HEK293 (cell line): ENCODE measurements around the gene OMA1.

Experiments used
- KLF7 ChIP-seq: fragments of 450-650 bp; formaldehyde crosslinking; IDR thresholded peaks from 2 replicates; pipeline ENCODE4 v1.5.1; 2016; ENCODE audit warnings: missing biosample characterization, missing genetic modification characterization, borderline replicate concordance
- OVOL3 ChIP-seq: fragments of 450-650 bp; formaldehyde crosslinking; IDR thresholded peaks from 2 replicates; pipeline ENCODE4 v1.5.1; 2016; ENCODE audit warnings: missing biosample characterization, missing genetic modification characterization
- PRDM1 ChIP-seq: fragments of 450-650 bp; formaldehyde crosslinking; IDR thresholded peaks from 2 replicates; pipeline ENCODE4; 2016; ENCODE audit warnings: missing biosample characterization, missing genetic modification characterization
- SP3 ChIP-seq: fragments of 450-650 bp; formaldehyde crosslinking; IDR thresholded peaks from 2 replicates; pipeline ENCODE4 v1.5.1; 2016; ENCODE audit warnings: missing biosample characterization, missing genetic modification characterization
- TCF7L2 ChIP-seq: IDR thresholded peaks from 2 replicates; pipeline ENCODE4 v1.6.1; 2011; ENCODE audit warnings: low read depth, mild to moderate bottlenecking, inconsistent platforms, low read length, moderate library complexity, borderline replicate concordance
- YY1 ChIP-seq: fragments of 450-650 bp; formaldehyde crosslinking; IDR thresholded peaks from 2 replicates; pipeline ENCODE4 v1.5.1; 2018; ENCODE audit warnings: missing biosample characterization, missing genetic modification characterization
- ZBTB17 ChIP-seq: fragments of 450-650 bp; formaldehyde crosslinking; IDR thresholded peaks from 2 replicates; pipeline ENCODE4 v1.5.1; 2016; ENCODE audit warnings: missing biosample characterization, missing genetic modification characterization
- ZFP37 ChIP-seq: fragments of 450-650 bp; formaldehyde crosslinking; IDR thresholded peaks from 2 replicates; pipeline ENCODE4 v1.5.1; 2016; ENCODE audit warnings: missing biosample characterization, missing genetic modification characterization
- ZNF133 ChIP-seq: fragments of 450-650 bp; formaldehyde crosslinking; IDR thresholded peaks from 2 replicates; pipeline ENCODE4 v1.5.1; 2016; ENCODE audit warnings: missing biosample characterization, missing genetic modification characterization
- ZNF23 ChIP-seq: fragments of 450-650 bp; formaldehyde crosslinking; IDR thresholded peaks from 2 replicates; pipeline ENCODE4 v1.5.1; 2016; ENCODE audit warnings: missing biosample characterization, missing genetic modification characterization, borderline replicate concordance
- ZNF24 ChIP-seq: fragments of 450-650 bp; formaldehyde crosslinking; IDR thresholded peaks from 2 replicates; pipeline ENCODE4 v1.5.1; 2016; ENCODE audit warnings: missing biosample characterization, missing genetic modification characterization
- ZNF248 ChIP-seq: fragments of 450-650 bp; formaldehyde crosslinking; IDR thresholded peaks from 2 replicates; pipeline ENCODE4 v1.5.1; 2017; ENCODE audit warnings: missing biosample characterization, missing genetic modification characterization
- ZNF292 ChIP-seq: fragments of 450-650 bp; formaldehyde crosslinking; IDR thresholded peaks from 2 replicates; pipeline ENCODE4 v1.5.1; 2016; ENCODE audit warnings: low read depth, missing biosample characterization, missing genetic modification characterization, borderline replicate concordance
- ZNF433 ChIP-seq: fragments of 450-650 bp; formaldehyde crosslinking; IDR thresholded peaks from 2 replicates; pipeline ENCODE4 v1.5.1; 2016; ENCODE audit warnings: missing biosample characterization, missing genetic modification characterization, low read depth
- ZNF473 ChIP-seq: fragments of 450-650 bp; formaldehyde crosslinking; IDR thresholded peaks from 2 replicates; pipeline ENCODE4 v1.5.1; 2017; ENCODE audit warnings: missing biosample characterization, missing genetic modification characterization
- ZNF48 ChIP-seq: fragments of 450-650 bp; formaldehyde crosslinking; IDR thresholded peaks from 2 replicates; pipeline ENCODE4 v1.5.1; 2016; ENCODE audit warnings: missing biosample characterization, missing genetic modification characterization
- ZNF571 ChIP-seq: fragments of 450-650 bp; formaldehyde crosslinking; IDR thresholded peaks from 2 replicates; pipeline ENCODE4 v1.5.0; 2017; ENCODE audit warnings: missing biosample characterization, missing genetic modification characterization
- ZNF623 ChIP-seq: fragments of 450-650 bp; formaldehyde crosslinking; IDR thresholded peaks from 2 replicates; pipeline ENCODE4 v1.5.1; 2016; ENCODE audit warnings: missing biosample characterization, missing genetic modification characterization
- ZNF660 ChIP-seq: fragments of 450-650 bp; IDR thresholded peaks from 2 replicates; pipeline ENCODE4 v1.5.1; 2018; ENCODE audit warnings: missing biosample characterization, mild to moderate bottlenecking, missing genetic modification characterization
- ZNF677 ChIP-seq: fragments of 450-650 bp; IDR thresholded peaks from 2 replicates; pipeline ENCODE4 v1.5.0; 2018; ENCODE audit warnings: missing biosample characterization, mild to moderate bottlenecking, missing genetic modification characterization, moderate library complexity
- ZNF792 ChIP-seq: fragments of 450-650 bp; formaldehyde crosslinking; IDR thresholded peaks from 2 replicates; pipeline ENCODE4 v1.5.1; 2016; ENCODE audit warnings: missing biosample characterization, missing genetic modification characterization
- TF ChIP-seq, protein P1 (sequence below): fragments of 450-650 bp; formaldehyde crosslinking; IDR thresholded peaks from 2 replicates; pipeline ENCODE4 v1.5.1; 2016; ENCODE audit warnings: missing biosample characterization, missing genetic modification characterization
- TF ChIP-seq, protein P2 (sequence below): fragments of 450-650 bp; formaldehyde crosslinking; IDR thresholded peaks from 2 replicates; pipeline ENCODE4; 2016; ENCODE audit warnings: missing biosample characterization, missing genetic modification characterization
- TF ChIP-seq, protein P3 (sequence below): fragments of 450-650 bp; formaldehyde crosslinking; IDR thresholded peaks from 2 replicates; pipeline ENCODE4 v1.5.1; 2016; ENCODE audit warnings: missing biosample characterization, missing genetic modification characterization
- TF ChIP-seq, protein P4 (sequence below): fragments of 450-650 bp; formaldehyde crosslinking; IDR thresholded peaks from 2 replicates; pipeline ENCODE4 v1.5.1; 2016; ENCODE audit warnings: missing biosample characterization, missing genetic modification characterization
- TF ChIP-seq, protein P5 (sequence below): fragments of 450-650 bp; formaldehyde crosslinking; IDR thresholded peaks from 2 replicates; pipeline ENCODE4 v1.5.1; 2016; ENCODE audit warnings: missing biosample characterization, missing genetic modification characterization
- TF ChIP-seq, protein P6 (sequence below): fragments of 450-650 bp; formaldehyde crosslinking; conservative IDR thresholded peaks from 2 replicates; pipeline ENCODE4 v1.5.1; 2016; ENCODE audit warnings: low read depth, missing biosample characterization, missing genetic modification characterization

Gene OMA1

DNA sequence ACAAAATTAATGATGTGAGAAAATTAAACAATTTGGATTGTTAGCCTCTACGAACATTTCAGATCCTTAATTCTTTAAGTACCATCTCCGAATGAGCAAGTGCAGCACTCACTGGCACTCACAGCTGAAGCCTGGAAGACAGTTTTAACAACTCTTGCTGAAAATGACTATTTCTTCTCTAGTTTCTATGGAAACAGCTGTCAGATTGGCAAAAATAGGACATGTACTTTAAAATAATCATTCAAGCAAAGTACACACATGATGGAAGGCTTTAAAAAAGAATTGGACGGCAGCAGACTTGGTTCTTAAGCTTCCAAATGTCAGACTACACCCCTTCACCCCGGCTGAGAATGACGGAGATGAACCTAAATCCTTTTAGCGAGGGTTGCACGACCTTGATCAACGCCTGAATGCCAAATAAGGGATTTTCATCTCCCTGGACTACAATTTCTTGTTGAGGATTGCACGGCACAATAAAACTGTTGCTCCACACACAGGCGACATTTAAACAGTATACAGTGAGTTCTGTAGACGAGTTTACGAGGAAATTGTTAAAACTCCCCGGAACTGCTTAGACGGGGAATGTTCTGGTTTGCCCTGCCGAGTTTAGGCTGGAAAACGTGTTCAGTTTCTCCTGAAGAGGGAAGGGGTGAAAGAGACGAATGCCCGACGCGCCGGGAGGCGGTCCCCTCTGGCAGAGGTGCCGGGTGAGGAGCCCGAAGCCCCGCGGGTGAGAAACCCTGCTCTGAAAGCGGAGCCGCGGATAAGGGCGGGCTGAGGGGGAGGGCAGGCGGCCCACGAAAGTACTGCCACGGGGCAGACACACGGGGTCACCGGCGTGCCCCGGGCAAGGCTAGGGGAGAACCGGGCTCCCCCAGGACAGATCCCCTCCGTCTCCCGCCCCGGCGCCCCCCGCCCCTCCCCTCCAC lies 671 bp downstream of the OMA1 start (continued):
- TF ChIP-seq ZNF677 (tag by site-specific recombination) (no peak), ZNF473 (tag by site-specific recombination) (no peak), YY1 (no peak), ZNF248 (no peak), ZNF571 (tag by site-specific recombination) (no peak), TCF7L2 (no peak), ZNF133 (tag by site-specific recombination) (no peak), ZNF292 (tag by site-specific recombination) (no peak), ZNF623 (tag by site-specific recombination) (no peak), ZNF792 (tag by site-specific recombination) (no peak), ZNF23 (no peak), ZNF433 (tag by site-specific recombination) (no peak), ZNF24 (tag by site-specific recombination) (no peak), ZNF48 (tag by site-specific recombination) (no peak), PRDM1 (peak; percentile 76), KLF7 (tag by site-specific recombination) (no peak), SP3 (tag by site-specific recombination) (no peak; the same call in 1 of the 2 replicates), ZNF660 (tag by site-specific recombination) (peak; percentile 74; the same call in 1 of the 2 replicates), ZBTB17 (tag by site-specific recombination) (peak; percentile 71), OVOL3 (tag by site-specific recombination) (no peak), ZFP37 (tag by site-specific recombination) (0 out of 2 replicates have a peak, but pooled peaks have one; percentile 18)
- TF ChIP-seq, protein P1, sequence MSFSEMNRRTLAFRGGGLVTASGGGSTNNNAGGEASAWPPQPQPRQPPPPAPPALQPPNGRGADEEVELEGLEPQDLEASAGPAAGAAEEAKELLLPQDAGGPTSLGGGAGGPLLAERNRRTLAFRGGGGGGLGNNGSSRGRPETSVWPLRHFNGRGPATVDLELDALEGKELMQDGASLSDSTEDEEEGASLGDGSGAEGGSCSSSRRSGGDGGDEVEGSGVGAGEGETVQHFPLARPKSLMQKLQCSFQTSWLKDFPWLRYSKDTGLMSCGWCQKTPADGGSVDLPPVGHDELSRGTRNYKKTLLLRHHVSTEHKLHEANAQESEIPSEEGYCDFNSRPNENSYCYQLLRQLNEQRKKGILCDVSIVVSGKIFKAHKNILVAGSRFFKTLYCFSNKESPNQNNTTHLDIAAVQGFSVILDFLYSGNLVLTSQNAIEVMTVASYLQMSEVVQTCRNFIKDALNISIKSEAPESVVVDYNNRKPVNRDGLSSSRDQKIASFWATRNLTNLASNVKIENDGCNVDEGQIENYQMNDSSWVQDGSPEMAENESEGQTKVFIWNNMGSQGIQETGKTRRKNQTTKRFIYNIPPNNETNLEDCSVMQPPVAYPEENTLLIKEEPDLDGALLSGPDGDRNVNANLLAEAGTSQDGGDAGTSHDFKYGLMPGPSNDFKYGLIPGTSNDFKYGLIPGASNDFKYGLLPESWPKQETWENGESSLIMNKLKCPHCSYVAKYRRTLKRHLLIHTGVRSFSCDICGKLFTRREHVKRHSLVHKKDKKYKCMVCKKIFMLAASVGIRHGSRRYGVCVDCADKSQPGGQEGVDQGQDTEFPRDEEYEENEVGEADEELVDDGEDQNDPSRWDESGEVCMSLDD (tag by site-specific recombination): no peak
- TF ChIP-seq, protein P2, sequence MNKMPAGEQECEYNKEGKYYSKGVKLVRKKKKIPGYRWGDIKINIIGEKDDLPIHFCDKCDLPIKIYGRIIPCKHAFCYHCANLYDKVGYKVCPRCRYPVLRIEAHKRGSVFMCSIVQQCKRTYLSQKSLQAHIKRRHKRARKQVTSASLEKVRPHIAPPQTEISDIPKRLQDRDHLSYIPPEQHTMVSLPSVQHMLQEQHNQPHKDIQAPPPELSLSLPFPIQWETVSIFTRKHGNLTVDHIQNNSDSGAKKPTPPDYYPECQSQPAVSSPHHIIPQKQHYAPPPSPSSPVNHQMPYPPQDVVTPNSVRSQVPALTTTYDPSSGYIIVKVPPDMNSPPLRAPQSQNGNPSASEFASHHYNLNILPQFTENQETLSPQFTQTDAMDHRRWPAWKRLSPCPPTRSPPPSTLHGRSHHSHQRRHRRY (tag by site-specific recombination): no peak
- TF ChIP-seq, protein P3, sequence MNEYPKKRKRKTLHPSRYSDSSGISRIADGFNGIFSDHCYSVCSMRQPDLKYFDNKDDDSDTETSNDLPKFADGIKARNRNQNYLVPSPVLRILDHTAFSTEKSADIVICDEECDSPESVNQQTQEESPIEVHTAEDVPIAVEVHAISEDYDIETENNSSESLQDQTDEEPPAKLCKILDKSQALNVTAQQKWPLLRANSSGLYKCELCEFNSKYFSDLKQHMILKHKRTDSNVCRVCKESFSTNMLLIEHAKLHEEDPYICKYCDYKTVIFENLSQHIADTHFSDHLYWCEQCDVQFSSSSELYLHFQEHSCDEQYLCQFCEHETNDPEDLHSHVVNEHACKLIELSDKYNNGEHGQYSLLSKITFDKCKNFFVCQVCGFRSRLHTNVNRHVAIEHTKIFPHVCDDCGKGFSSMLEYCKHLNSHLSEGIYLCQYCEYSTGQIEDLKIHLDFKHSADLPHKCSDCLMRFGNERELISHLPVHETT (tag by site-specific recombination): no peak
- TF ChIP-seq, protein P4, sequence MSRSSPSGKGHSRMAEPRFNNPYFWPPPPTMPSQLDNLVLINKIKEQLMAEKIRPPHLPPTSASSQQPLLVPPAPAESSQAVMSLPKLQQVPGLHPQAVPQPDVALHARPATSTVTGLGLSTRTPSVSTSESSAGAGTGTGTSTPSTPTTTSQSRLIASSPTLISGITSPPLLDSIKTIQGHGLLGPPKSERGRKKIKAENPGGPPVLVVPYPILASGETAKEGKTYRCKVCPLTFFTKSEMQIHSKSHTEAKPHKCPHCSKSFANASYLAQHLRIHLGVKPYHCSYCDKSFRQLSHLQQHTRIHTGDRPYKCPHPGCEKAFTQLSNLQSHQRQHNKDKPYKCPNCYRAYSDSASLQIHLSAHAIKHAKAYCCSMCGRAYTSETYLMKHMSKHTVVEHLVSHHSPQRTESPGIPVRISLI (tag by site-specific recombination): no peak
- TF ChIP-seq, protein P5, sequence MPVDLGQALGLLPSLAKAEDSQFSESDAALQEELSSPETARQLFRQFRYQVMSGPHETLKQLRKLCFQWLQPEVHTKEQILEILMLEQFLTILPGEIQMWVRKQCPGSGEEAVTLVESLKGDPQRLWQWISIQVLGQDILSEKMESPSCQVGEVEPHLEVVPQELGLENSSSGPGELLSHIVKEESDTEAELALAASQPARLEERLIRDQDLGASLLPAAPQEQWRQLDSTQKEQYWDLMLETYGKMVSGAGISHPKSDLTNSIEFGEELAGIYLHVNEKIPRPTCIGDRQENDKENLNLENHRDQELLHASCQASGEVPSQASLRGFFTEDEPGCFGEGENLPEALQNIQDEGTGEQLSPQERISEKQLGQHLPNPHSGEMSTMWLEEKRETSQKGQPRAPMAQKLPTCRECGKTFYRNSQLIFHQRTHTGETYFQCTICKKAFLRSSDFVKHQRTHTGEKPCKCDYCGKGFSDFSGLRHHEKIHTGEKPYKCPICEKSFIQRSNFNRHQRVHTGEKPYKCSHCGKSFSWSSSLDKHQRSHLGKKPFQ (tag by site-specific recombination): no peak
- TF ChIP-seq, protein P6, sequence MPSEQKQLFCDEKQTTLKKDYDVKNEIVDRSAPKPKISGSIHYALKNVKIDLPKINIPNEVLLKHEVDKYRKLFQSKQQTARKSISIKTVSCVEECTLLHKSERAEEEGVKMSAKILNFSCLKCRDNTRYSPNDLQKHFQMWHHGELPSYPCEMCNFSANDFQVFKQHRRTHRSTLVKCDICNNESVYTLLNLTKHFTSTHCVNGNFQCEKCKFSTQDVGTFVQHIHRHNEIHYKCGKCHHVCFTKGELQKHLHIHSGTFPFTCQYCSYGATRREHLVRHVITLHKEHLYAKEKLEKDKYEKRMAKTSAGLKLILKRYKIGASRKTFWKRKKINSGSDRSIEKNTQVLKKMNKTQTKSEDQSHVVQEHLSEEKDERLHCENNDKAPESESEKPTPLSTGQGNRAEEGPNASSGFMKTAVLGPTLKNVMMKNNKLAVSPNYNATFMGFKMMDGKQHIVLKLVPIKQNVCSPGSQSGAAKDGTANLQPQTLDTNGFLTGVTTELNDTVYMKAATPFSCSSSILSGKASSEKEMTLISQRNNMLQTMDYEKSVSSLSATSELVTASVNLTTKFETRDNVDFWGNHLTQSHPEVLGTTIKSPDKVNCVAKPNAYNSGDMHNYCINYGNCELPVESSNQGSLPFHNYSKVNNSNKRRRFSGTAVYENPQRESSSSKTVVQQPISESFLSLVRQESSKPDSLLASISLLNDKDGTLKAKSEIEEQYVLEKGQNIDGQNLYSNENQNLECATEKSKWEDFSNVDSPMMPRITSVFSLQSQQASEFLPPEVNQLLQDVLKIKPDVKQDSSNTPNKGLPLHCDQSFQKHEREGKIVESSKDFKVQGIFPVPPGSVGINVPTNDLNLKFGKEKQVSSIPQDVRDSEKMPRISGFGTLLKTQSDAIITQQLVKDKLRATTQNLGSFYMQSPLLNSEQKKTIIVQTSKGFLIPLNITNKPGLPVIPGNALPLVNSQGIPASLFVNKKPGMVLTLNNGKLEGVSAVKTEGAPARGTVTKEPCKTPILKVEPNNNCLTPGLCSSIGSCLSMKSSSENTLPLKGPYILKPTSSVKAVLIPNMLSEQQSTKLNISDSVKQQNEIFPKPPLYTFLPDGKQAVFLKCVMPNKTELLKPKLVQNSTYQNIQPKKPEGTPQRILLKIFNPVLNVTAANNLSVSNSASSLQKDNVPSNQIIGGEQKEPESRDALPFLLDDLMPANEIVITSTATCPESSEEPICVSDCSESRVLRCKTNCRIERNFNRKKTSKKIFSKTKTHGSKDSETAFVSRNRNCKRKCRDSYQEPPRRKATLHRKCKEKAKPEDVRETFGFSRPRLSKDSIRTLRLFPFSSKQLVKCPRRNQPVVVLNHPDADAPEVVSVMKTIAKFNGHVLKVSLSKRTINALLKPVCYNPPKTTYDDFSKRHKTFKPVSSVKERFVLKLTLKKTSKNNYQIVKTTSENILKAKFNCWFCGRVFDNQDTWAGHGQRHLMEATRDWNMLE (tag by site-specific recombination): no peak
